NB4 (cell line): ENCODE results near the gene BABAM1.

Source experiments
- CTCF ChIP-seq: IDR thresholded peaks from one replicate; pipeline ENCODE4 v1.5.1; 2012; ENCODE audit warnings: low read depth, low read length
- MAX ChIP-seq: IDR thresholded peaks from 2 replicates; pipeline ENCODE4 v1.6.1; 2011; ENCODE audit warnings: low read depth, low read length
- POLR2A ChIP-seq: IDR thresholded peaks from 2 replicates; pipeline ENCODE4 v1.6.1; 2011; ENCODE audit warnings: mild to moderate bottlenecking; ENCODE audit not compliant: insufficient read length; ENCODE audit errors: extremely low read depth

- no peak for TF ChIP-seq CTCF
- TF ChIP-seq POLR2A, result no peak
- TF ChIP-seq MAX, result no peak
Measured at GRCh38 chr19:17248011-17248776, 19.0 kb upstream of the BABAM1 start.
